Sigmoid colon (tissue), 4 donors: ENCODE data around the gene CCDC91.

Source experiments
- POLR2A ChIP-seq, 2 donors: fragments of 450-650 bp; IDR thresholded peaks; one replicate each; pipeline ENCODE4 v1.6.1; 2016; ENCODE audit warnings: antibody characterized with exemption in 2 of 2, mild to moderate bottlenecking in 2 of 2, moderate library complexity in 2 of 2
- POLR2AphosphoS5 ChIP-seq, 4 donors: sonication (generic); formaldehyde crosslinking; IDR thresholded peaks; one replicate each; pipeline ENCODE4 v1.6.1; 2017; ENCODE audit warnings: antibody characterized with exemption in 4 of 4
- TF ChIP-seq, protein P1 (sequence below), 4 experiments: fragments of 450-650 bp in 3 of 4; fragments of 200-600 bp in 1 of 4; IDR thresholded peaks; one replicate each; pipeline ENCODE4 v1.5.1; 2016 to 2019; ENCODE audit warnings: antibody characterized with exemption in 4 of 4, mild to moderate bottlenecking in 3 of 4, moderate library complexity in 2 of 4

DNA sequence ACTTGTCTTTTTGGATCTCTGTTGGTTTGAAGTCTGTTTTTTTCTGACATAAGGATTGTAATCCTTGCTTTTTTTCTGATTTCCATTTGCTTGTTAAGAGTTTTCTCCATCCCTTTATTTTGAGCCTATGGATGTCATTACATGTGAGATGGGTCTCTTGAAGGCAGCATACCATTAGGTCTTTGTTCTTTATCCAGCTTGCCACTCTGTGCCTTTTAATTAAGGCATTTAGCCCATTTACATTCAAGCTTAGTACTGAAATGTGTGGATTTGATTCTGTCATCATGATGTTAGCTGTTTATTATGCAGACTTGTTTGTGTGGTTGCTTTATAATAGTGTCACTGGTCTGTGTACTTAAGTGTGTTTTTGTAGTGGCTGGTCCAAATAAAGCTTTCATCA, 100.0 kb downstream of the CCDC91 start:
- TF ChIP-seq POLR2AphosphoS5 (IDR thresholded peaks at IDR 0.05) (no peak), POLR2A (IDR thresholded peaks at IDR 0.05) (no peak)
- TF ChIP-seq, protein P1, sequence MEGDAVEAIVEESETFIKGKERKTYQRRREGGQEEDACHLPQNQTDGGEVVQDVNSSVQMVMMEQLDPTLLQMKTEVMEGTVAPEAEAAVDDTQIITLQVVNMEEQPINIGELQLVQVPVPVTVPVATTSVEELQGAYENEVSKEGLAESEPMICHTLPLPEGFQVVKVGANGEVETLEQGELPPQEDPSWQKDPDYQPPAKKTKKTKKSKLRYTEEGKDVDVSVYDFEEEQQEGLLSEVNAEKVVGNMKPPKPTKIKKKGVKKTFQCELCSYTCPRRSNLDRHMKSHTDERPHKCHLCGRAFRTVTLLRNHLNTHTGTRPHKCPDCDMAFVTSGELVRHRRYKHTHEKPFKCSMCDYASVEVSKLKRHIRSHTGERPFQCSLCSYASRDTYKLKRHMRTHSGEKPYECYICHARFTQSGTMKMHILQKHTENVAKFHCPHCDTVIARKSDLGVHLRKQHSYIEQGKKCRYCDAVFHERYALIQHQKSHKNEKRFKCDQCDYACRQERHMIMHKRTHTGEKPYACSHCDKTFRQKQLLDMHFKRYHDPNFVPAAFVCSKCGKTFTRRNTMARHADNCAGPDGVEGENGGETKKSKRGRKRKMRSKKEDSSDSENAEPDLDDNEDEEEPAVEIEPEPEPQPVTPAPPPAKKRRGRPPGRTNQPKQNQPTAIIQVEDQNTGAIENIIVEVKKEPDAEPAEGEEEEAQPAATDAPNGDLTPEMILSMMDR (IDR thresholded peaks at IDR 0.05), result no peak
